Fibroblast of mammary gland (primary cell): ENCODE results near the gene PGS1.

Experiments used
- DNase-seq: peaks from one replicate; pipeline ENCODE4 v3.0.0-alpha.2; 2010; ENCODE audit warnings: low read depth
- H3K4me3 ChIP-seq: 2 replicates; pipeline ENCODE4 v1.5.1; 2011; ENCODE audit warnings: low read depth, mild to moderate bottlenecking, low read length, moderate library complexity; ENCODE audit not compliant: control insufficient read depth
- CTCF ChIP-seq: conservative IDR thresholded peaks from 2 replicates; pipeline ENCODE4 v1.5.1; 2011; ENCODE audit warnings: low read depth, low read length, inconsistent platforms; ENCODE audit not compliant: control insufficient read depth, insufficient read depth

PGS1 gene

GRCh38 chr17:78432226-78433012 lies 54.0 kb downstream of the PGS1 start:
- no peak overlapping the region for H3K4me3 ChIP-seq
- no peak for DNase-seq
- TF ChIP-seq CTCF: no peak

- no peak for TF ChIP-seq CTCF
- DNase-seq: no peak
- no peak overlapping the region for H3K4me3 ChIP-seq
Observed at GRCh38 chr17:78433013-78433727, 54.7 kb downstream of the PGS1 start.

- TF ChIP-seq CTCF: no peak
- no peak overlapping the region for H3K4me3 ChIP-seq
- no peak for DNase-seq
Observed at GRCh38 chr17:78433780-78434335, 55.4 kb downstream of the PGS1 start.

GRCh38 chr17:78434455-78435329 lies 56.2 kb downstream of the PGS1 start:
- H3K4me3 ChIP-seq: no peak overlapping the region
- no peak for DNase-seq
- TF ChIP-seq CTCF: no peak

- no peak overlapping the region for H3K4me3 ChIP-seq
- DNase-seq: no peak
- TF ChIP-seq CTCF: no peak
Observed at GRCh38 chr17:78435330-78436005, 57.0 kb downstream of the PGS1 start.

GRCh38 chr17:78437508-78438169 lies 59.2 kb downstream of the PGS1 start:
- H3K4me3 ChIP-seq: no peak overlapping the region
- TF ChIP-seq CTCF: no peak
- DNase-seq: no peak
